ENCODE measurements around the gene PDE3A. TPM values are rescaled to one million over a fixed set of nuclear protein-coding genes. Genes with fewer than 3 reads are reported as not detected.

The PDE3A gene
- total RNA-seq, 3 donors from 2014 or later: 7.0 to 11.5 (median 9.4) TPM

- H3K27me3 ChIP-seq: no peaks in the 10 kb centered on the region
- DNase-seq (ENCODE audit: low spot score in 2 of 2): no peak
- intact Hi-C loops (cut with DNase I; ENCODE audit: low total_unique reads): no loop called here
- no peaks in the 10 kb centered on the region for H3K36me3 ChIP-seq
- H3K4me1 ChIP-seq: no peaks in the 10 kb centered on the region
- no peak overlapping the region for H3K4me3 ChIP-seq
- no peak for TF ChIP-seq POLR2A (IDR thresholded peaks at IDR 0.05)
- no peak overlapping the region for H3K27ac ChIP-seq
- no peaks in the 10 kb centered on the region for H3K9me3 ChIP-seq
These were observed 129.4 kb downstream of the PDE3A start for GRCh38 chr12:20497707-20498106.

GRCh38 chr12:20501958-20502357, 133.6 kb downstream of the PDE3A start:
- no peaks in the 10 kb centered on the region for H3K27me3 ChIP-seq
- intact Hi-C loops (cut with DNase I; ENCODE audit: low total_unique reads): no loop called here
- no peaks in the 10 kb centered on the region for H3K4me1 ChIP-seq
- no peaks in the 10 kb centered on the region for H3K36me3 ChIP-seq
- H3K4me3 ChIP-seq: no peak overlapping the region
- no peaks in the 10 kb centered on the region for H3K9me3 ChIP-seq
- no peak for TF ChIP-seq POLR2AphosphoS5 (IDR thresholded peaks at IDR 0.05)
- TF ChIP-seq POLR2A (IDR thresholded peaks at IDR 0.05): no peak
- no peak for TF ChIP-seq CTCF (IDR thresholded peaks at IDR 0.05)
- no peak for DNase-seq (ENCODE audit: low spot score in 2 of 2)
- no peak overlapping the region for H3K27ac ChIP-seq

GRCh38 chr12:20503858-20504257, 135.5 kb downstream of the PDE3A start:
- Histone ChIP-seq H3K4me3 (no peak overlapping the region), H3K27ac (no peak overlapping the region), H3K4me1 (no peaks in the 10 kb centered on the region), H3K27me3 (no peaks in the 10 kb centered on the region), H3K36me3 (no peaks in the 10 kb centered on the region), H3K9me3 (no peaks in the 10 kb centered on the region)
- intact Hi-C loops (cut with DNase I; ENCODE audit: low total_unique reads): no loop called here
- no peak for DNase-seq (ENCODE audit: low spot score in 2 of 2)
- TF ChIP-seq POLR2A (IDR thresholded peaks at IDR 0.05) (no peak), POLR2AphosphoS5 (IDR thresholded peaks at IDR 0.05) (no peak), CTCF (IDR thresholded peaks at IDR 0.05) (no peak)

- H3K27me3 ChIP-seq: no peaks in the 10 kb centered on the region
- no peaks in the 10 kb centered on the region for H3K9me3 ChIP-seq
- no peaks in the 10 kb centered on the region for H3K4me1 ChIP-seq
- H3K36me3 ChIP-seq: no peaks in the 10 kb centered on the region
- intact Hi-C loops (cut with DNase I; ENCODE audit: low total_unique reads): no loop called here
- H3K4me3 ChIP-seq: no peak overlapping the region
- DNase-seq (ENCODE audit: low spot score in 2 of 2): no peak
- TF ChIP-seq POLR2A (IDR thresholded peaks at IDR 0.05) (no peak), POLR2AphosphoS5 (IDR thresholded peaks at IDR 0.05) (no peak), CTCF (IDR thresholded peaks at IDR 0.05) (no peak)
- no peak overlapping the region for H3K27ac ChIP-seq
These were observed 136.7 kb downstream of the PDE3A start for GRCh38 chr12:20505056-20505455.

GRCh38 chr12:20507056-20507455, 138.7 kb downstream of the PDE3A start:
- DNase-seq (ENCODE audit: low spot score in 2 of 2): no peak
- H3K27me3 ChIP-seq: no peaks in the 10 kb centered on the region
- no peak overlapping the region for H3K27ac ChIP-seq
- intact Hi-C loops (cut with DNase I; ENCODE audit: low total_unique reads): no loop called here
- no peaks in the 10 kb centered on the region for H3K9me3 ChIP-seq
- no peaks in the 10 kb centered on the region for H3K4me1 ChIP-seq
- H3K4me3 ChIP-seq: no peak overlapping the region
- TF ChIP-seq CTCF (IDR thresholded peaks at IDR 0.05): no peak
- no peak for TF ChIP-seq POLR2A (IDR thresholded peaks at IDR 0.05)
- no peak for TF ChIP-seq POLR2AphosphoS5 (IDR thresholded peaks at IDR 0.05)
- no peaks in the 10 kb centered on the region for H3K36me3 ChIP-seq

GRCh38 chr12:20507711-20508110, 139.4 kb downstream of the PDE3A start:
- H3K9me3 ChIP-seq: no peaks in the 10 kb centered on the region
- H3K27ac ChIP-seq: no peak overlapping the region
- intact Hi-C loops (cut with DNase I; ENCODE audit: low total_unique reads): no loop called here
- H3K36me3 ChIP-seq: no peaks in the 10 kb centered on the region
- H3K27me3 ChIP-seq: no peaks in the 10 kb centered on the region
- TF ChIP-seq CTCF (IDR thresholded peaks at IDR 0.05) (no peak), POLR2AphosphoS5 (IDR thresholded peaks at IDR 0.05) (no peak), POLR2A (IDR thresholded peaks at IDR 0.05) (no peak)
- DNase-seq (ENCODE audit: low spot score in 2 of 2): no peak
- no peak overlapping the region for H3K4me3 ChIP-seq
- no peaks in the 10 kb centered on the region for H3K4me1 ChIP-seq

Measured in breast epithelium (tissue), 4 donors.